DOHH2 (cell line): ENCODE results near the gene TCHHL1.

ENCODE experiments used
- H3F3A ChIP-seq: fragments of 200-600 bp; sonication (generic), shearing (Covaris generic); 2 replicates; pipeline ENCODE4 v1.6.0; 2016; ENCODE audit warnings: antibody characterized with exemption, mild to moderate bottlenecking; ENCODE audit not compliant: control insufficient read depth, insufficient read depth
- H3K27ac ChIP-seq: fragments of 200-600 bp; sonication (generic); 2 replicates; pipeline ENCODE4 v1.5.1; 2014; ENCODE audit warnings: low read depth, mild to moderate bottlenecking, low read length, moderate library complexity
- H3K27me3 ChIP-seq: fragments of 200-600 bp; sonication (generic); 2 replicates; pipeline ENCODE4 v1.6.1; 2014; ENCODE audit warnings: mild to moderate bottlenecking, low read length, mixed read lengths; ENCODE audit not compliant: control insufficient read depth
- H3K36me3 ChIP-seq: fragments of 200-600 bp; sonication (generic); 2 replicates; pipeline ENCODE4 v1.6.1; 2014; ENCODE audit warnings: mild to moderate bottlenecking, low read length, moderate library complexity, mixed read lengths; ENCODE audit not compliant: control insufficient read depth
- H3K4me1 ChIP-seq: fragments of 200-600 bp; sonication (generic); 2 replicates; pipeline ENCODE4 v1.6.1; 2014; ENCODE audit warnings: mild to moderate bottlenecking, low read length, mixed read lengths; ENCODE audit not compliant: control insufficient read depth
- H3K4me2 ChIP-seq: fragments of 200-600 bp; sonication (generic); 2 replicates; pipeline ENCODE4 v1.6.0; 2014; ENCODE audit warnings: mild to moderate bottlenecking, low read length, moderate library complexity
- H3K4me3 ChIP-seq: fragments of 200-600 bp; sonication (generic); 2 replicates; pipeline ENCODE4 v1.5.1; 2014; ENCODE audit warnings: mild to moderate bottlenecking, low read length, mixed read lengths
- H3K79me2 ChIP-seq: fragments of 200-600 bp; sonication (generic); 2 replicates; pipeline ENCODE4 v1.6.1; 2014; ENCODE audit warnings: mild to moderate bottlenecking, low read length, mixed read lengths; ENCODE audit not compliant: control insufficient read depth
- H3K9me2 ChIP-seq: fragments of 200-600 bp; sonication (generic); replicated peaks from 2 replicates; pipeline ENCODE4 v1.6.1; 2014; ENCODE audit warnings: mild to moderate bottlenecking, low read length, mixed read lengths; ENCODE audit not compliant: control insufficient read depth
- H3K9me3 ChIP-seq: fragments of 200-600 bp; sonication (generic); 2 replicates; pipeline ENCODE4 v1.6.1; 2014; ENCODE audit warnings: antibody characterized with exemption, low read length, mixed read lengths; ENCODE audit not compliant: control insufficient read depth, insufficient read depth
- H4K20me1 ChIP-seq: fragments of 200-600 bp; sonication (generic); 2 replicates; pipeline ENCODE4 v1.6.0; 2014; ENCODE audit warnings: low read depth, mild to moderate bottlenecking, antibody characterized with exemption, low read length, moderate library complexity; ENCODE audit not compliant: control insufficient read depth, insufficient read depth
- CTCF ChIP-seq: fragments of 200-600 bp; sonication (generic); IDR thresholded peaks from one replicate; pipeline ENCODE4 v1.5.1; 2014; ENCODE audit warnings: antibody characterized with exemption, mild to moderate bottlenecking, low read depth, low read length; ENCODE audit not compliant: poor library complexity, severe bottlenecking
- EZH2phosphoT487 ChIP-seq: fragments of 200-600 bp; sonication (generic); IDR thresholded peaks from 2 replicates; pipeline ENCODE4 v1.6.1; 2017; ENCODE audit warnings: borderline replicate concordance, mild to moderate bottlenecking, antibody characterized with exemption, low read length, moderate library complexity, mixed read lengths

TCHHL1 gene

GRCh38 chr1:152127673-152128072, 38.8 kb upstream of the TCHHL1 start:
- Histone ChIP-seq H3K9me2 (no peaks in the 10 kb centered on the region), H3K9me3 (no peaks in the 10 kb centered on the region), H3F3A (no peaks in the 10 kb centered on the region), H3K36me3 (no peaks in the 10 kb centered on the region), H4K20me1 (no peaks in the 10 kb centered on the region), H3K4me3 (no peak overlapping the region), H3K27ac (no peak overlapping the region), H3K27me3 (peaks cover 42% of the 10 kb centered on the region), H3K4me1 (no peaks in the 10 kb centered on the region), H3K4me2 (no peak overlapping the region), H3K79me2 (no peaks in the 10 kb centered on the region)
- TF ChIP-seq EZH2phosphoT487 (no peak), CTCF (no peak)

- Histone ChIP-seq H3K4me2 (no peak overlapping the region), H3K27ac (no peak overlapping the region), H3F3A (no peaks in the 10 kb centered on the region), H3K4me3 (no peak overlapping the region), H3K9me3 (no peaks in the 10 kb centered on the region), H3K79me2 (no peaks in the 10 kb centered on the region), H3K9me2 (no peaks in the 10 kb centered on the region), H4K20me1 (no peaks in the 10 kb centered on the region), H3K27me3 (peaks cover 45% of the 10 kb centered on the region), H3K4me1 (no peaks in the 10 kb centered on the region), H3K36me3 (no peaks in the 10 kb centered on the region)
- TF ChIP-seq CTCF: no peak
- TF ChIP-seq EZH2phosphoT487: no peak
Observed at GRCh38 chr1:152125834-152126443, 37.1 kb upstream of the TCHHL1 start.

GRCh38 chr1:152118915-152119314, 30.1 kb upstream of the TCHHL1 start:
- no peaks in the 10 kb centered on the region for H3F3A ChIP-seq
- no peaks in the 10 kb centered on the region for H3K79me2 ChIP-seq
- H3K27me3 ChIP-seq: peaks cover 37% of the 10 kb centered on the region
- H3K9me2 ChIP-seq: no peaks in the 10 kb centered on the region
- H3K4me2 ChIP-seq: no peak overlapping the region
- no peaks in the 10 kb centered on the region for H3K9me3 ChIP-seq
- no peak overlapping the region for H3K27ac ChIP-seq
- no peaks in the 10 kb centered on the region for H4K20me1 ChIP-seq
- H3K4me1 ChIP-seq: no peaks in the 10 kb centered on the region
- H3K36me3 ChIP-seq: no peaks in the 10 kb centered on the region
- no peak for TF ChIP-seq CTCF
- TF ChIP-seq EZH2phosphoT487: no peak
- H3K4me3 ChIP-seq: no peak overlapping the region
